Measurements from ENCODE around the gene MGAT4C.

GRCh38 chr12:86148071-86148470, 108.1 kb downstream of the MGAT4C start:
- TF ChIP-seq PATZ1 (CRISPR knock-in tag; IDR thresholded peaks at IDR 0.05; ENCODE audit: borderline replicate concordance): no peak
- TF ChIP-seq PPARA (CRISPR knock-in tag; IDR thresholded peaks at IDR 0.05; ENCODE audit: borderline replicate concordance): no peak
- no peak for TF ChIP-seq RARB (CRISPR knock-in tag; IDR thresholded peaks at IDR 0.05)
- no peak for TF ChIP-seq CSDC2 (CRISPR knock-in tag; IDR thresholded peaks at IDR 0.05)
